A549 treated with RU486 at 1 μM for 4 hours (cell line): Measurements from ENCODE around the gene RIMS4. TPM values are rescaled to one million over a fixed set of nuclear protein-coding genes. Genes with fewer than 3 reads are reported as not detected.

Source experiments
- total RNA-seq: library from RNA; stranded (reverse); fragments of 200-300 nt; extraction: Qiagen RNA extraction; gene quantifications from 5 replicates; pipeline ENCODE4 v1.2.3, GENCODE V29; 2022; ENCODE audit warnings: low read depth

RIMS4 gene
- 1.0 to 1.4 TPM (median 1.2 TPM) in 5 replicates for total RNA-seq

GRCh38 chr20:44810391-44811149 lies at the start of gene RIMS4:
TSS of gene RIMS4 (minus strand) at chr20:44810546. CDS start at chr20:44810271, 275 bp downstream.

DNA sequence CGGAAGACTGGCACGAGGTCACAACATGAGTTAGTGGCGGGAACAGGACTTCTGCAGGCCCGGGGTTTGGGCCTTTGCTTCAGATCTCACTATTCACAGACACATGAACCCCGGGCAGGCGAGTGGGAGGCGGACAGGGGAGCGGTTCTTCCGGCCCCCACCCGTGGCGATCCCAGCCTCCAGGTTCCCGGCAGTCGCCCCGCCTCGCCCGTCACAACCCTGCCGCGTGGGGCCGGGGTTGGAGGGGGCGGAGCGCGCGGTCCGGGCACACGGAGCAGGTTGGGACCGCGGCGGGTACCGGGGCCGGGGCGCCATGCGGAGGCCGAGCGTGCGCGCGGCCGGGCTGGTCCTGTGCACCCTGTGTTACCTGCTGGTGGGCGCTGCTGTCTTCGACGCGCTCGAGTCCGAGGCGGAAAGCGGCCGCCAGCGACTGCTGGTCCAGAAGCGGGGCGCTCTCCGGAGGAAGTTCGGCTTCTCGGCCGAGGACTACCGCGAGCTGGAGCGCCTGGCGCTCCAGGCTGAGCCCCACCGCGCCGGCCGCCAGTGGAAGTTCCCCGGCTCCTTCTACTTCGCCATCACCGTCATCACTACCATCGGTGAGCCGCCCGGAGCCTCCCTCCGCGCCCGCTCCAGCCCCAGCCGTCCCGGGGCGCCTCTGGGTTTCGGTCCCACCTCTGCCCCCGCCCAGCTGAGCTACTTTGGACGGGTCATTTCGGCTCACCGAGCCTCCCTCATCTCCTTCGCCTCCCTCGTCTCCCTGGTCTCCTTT lies 64.6 kb downstream of the RIMS4 start, which contains the start of gene KCNK15:
Gene KCNK15, plus strand, starts transcription at position 268 of the 769 bp plus-strand sequence. Its CDS starts 46 bp downstream, at position 314.

DNA sequence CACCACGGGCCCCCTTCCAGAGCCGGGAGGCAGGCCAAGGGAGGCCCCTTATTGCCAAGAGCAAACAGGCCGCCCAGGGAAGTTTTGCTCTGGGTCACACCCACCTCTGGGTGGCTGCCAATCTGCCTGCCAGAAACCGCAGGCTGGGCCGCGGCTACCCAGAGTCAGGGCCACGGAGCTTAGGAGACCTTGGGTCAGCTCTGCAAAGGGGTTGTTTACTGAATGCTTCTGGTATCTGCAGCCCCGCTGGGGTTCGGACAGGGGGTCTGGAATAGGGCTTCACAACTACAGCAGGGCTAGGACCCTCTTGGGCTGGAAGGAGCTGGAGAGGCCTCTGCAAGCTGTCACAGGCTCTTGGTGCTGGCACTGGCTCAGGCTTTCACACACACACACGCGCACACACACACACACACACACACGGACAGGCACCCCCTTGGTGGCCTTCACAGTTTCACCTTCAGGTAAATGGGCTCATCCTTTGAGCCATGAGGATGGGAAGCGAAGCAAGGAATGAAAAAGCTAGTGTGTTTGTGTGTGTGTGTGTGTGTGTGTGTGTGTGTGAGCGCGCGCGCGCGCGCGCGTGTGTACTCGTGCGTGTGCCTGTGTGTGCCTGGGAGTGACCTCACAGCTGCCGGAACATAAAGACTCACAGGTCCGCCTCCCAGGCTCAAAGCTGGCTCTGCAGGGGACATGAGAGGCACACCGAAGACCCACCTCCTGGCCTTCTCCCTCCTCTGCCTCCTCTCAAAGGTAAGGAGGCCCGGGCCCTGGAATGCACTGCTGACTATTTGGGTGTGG lies 95.4 kb downstream of the RIMS4 start, which contains the start of gene CCN5:
Gene CCN5, plus strand, starts transcription at position 669 of the 798 bp plus-strand sequence. Its CDS starts 22 bp downstream, at position 691.

Other genes with a start within 250 kb of the RIMS4 start
- gene PKIG, start 228.0 kb downstream of the RIMS4 start, total RNA-seq, result 34.8 to 41.2 TPM (median 40.0 TPM) in 5 replicates
- 48.2 to 61.0 TPM (median 54.2 TPM) in 5 replicates for gene ADA, start 158.8 kb downstream of the RIMS4 start, total RNA-seq
- 22.0 to 38.0 TPM (median 23.7 TPM) in 5 replicates for gene CCN5, start 95.2 kb downstream of the RIMS4 start, total RNA-seq
- 0.42 to 0.96 TPM (median 0.80 TPM) in 5 replicates for gene KCNK15, start 64.7 kb downstream of the RIMS4 start, total RNA-seq
- 195 to 207 TPM (median 204 TPM) in 5 replicates for gene YWHAB, start 75.2 kb upstream of the RIMS4 start, total RNA-seq
- 10.9 to 17.6 TPM (median 15.8 TPM) in 5 replicates for gene PABPC1L, start 99.5 kb upstream of the RIMS4 start, total RNA-seq
- 40.7 to 48.2 TPM (median 41.1 TPM) in 5 replicates for gene TOMM34, start 149.9 kb upstream of the RIMS4 start, total RNA-seq
- 10.0 to 14.9 TPM (median 14.1 TPM) in 5 replicates for gene STK4, start 156.0 kb upstream of the RIMS4 start, total RNA-seq